Suprapubic skin (tissue), 4 donors: ENCODE measurements around the gene TWSG1. TPM values are rescaled to one million over a fixed set of nuclear protein-coding genes. Genes with fewer than 3 reads are reported as not detected.

Source experiments
- DNase-seq, 2 donors: peaks; one replicate each; pipeline ENCODE4 v3.0.0-alpha.2; 2019; ENCODE audit warnings: low spot score in 2 of 2
- H3K27ac ChIP-seq: fragments of 200-600 bp; sonication (generic); one replicate; pipeline ENCODE4 v1.5.1; 2019
- H3K27me3 ChIP-seq: fragments of 200-600 bp; sonication (generic); one replicate; pipeline ENCODE4 v1.5.1; 2019
- H3K36me3 ChIP-seq: fragments of 200-600 bp; sonication (generic); one replicate; pipeline ENCODE4 v1.5.1; 2019
- H3K4me1 ChIP-seq: fragments of 200-600 bp; sonication (generic); one replicate; pipeline ENCODE4 v1.5.1; 2019
- H3K4me3 ChIP-seq: fragments of 200-600 bp; sonication (generic); one replicate; pipeline ENCODE4 v1.5.1; 2019; ENCODE audit warnings: mild to moderate bottlenecking
- H3K9me3 ChIP-seq: fragments of 200-600 bp; sonication (generic); one replicate; pipeline ENCODE4 v1.5.1; 2019
- CTCF ChIP-seq, 2 donors: fragments of 200-600 bp in 1 of 2; fragments of 450-650 bp in 1 of 2; sonication (generic) in 1 of 2; IDR thresholded peaks; one replicate each; pipeline ENCODE4 v1.5.1; 2016 to 2019; ENCODE audit warnings: antibody characterized with exemption in 2 of 2, mild to moderate bottlenecking in 1 of 2, moderate library complexity in 1 of 2
- EP300 ChIP-seq: sonication (generic); formaldehyde crosslinking; IDR thresholded peaks from one replicate; pipeline ENCODE4 v1.6.1; 2017; ENCODE audit warnings: antibody characterized with exemption
- POLR2A ChIP-seq, 2 donors: fragments of 450-650 bp; IDR thresholded peaks; one replicate each; pipeline ENCODE4 v1.6.1; 2017; ENCODE audit warnings: antibody characterized with exemption in 2 of 2, mild to moderate bottlenecking in 2 of 2, moderate library complexity in 2 of 2
- POLR2AphosphoS5 ChIP-seq, 3 donors: sonication (generic); formaldehyde crosslinking; IDR thresholded peaks; one replicate each; pipeline ENCODE4 v1.6.1; 2017; ENCODE audit warnings: antibody characterized with exemption in 3 of 3
- WGBS: methylation state at CpG from one replicate; pipeline ENCODE4 v1.1.5; 2018; 5-methylcytosine and 5-hydroxymethylcytosine counted together
- total RNA-seq, 4 donors: library from RNA; depleted of rRNA; stranded (reverse); fragments of >200 nt; gene quantifications; one replicate each; pipeline ENCODE4 v1.1.0, GENCODE V29; 2016

Gene TWSG1
- total RNA-seq, 4 donors from 2014 or later, result 18.7 to 41.6 (median 26.1) TPM

- H3K4me3 ChIP-seq, result no peak overlapping the region
These were observed 15.2 kb upstream of the TWSG1 start for GRCh38 chr18:9319333-9319732.

DNA sequence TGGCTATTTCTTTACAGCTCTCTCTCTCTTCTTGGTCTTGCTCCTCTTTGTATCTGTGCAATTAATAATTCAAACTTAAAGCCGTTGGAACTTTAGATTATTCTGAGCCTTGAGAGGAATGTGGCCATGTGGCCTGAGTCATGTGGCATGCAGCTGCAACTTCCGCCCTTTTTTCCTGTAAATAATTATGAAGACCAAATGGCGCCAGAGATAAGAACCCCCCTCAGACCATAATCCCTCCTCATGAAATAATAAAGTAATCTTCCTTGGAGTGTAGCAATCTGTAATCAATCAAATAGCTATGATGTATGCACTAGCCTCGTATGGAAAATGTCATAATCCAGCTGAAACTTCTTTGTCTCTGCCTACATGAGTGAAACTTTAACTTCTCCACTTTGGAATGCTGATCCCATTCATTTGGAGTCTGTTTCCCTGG, 13.5 kb upstream of the TWSG1 start:
- Histone ChIP-seq H3K27me3 (no peaks in the 10 kb centered on the region), H3K4me3 (no peak overlapping the region), H3K27ac (no peak overlapping the region), H3K9me3 (no peaks in the 10 kb centered on the region), H3K4me1 (no peaks in the 10 kb centered on the region), H3K36me3 (no peaks in the 10 kb centered on the region)
- 35% methylated on average over 4 of the region's 4 CpGs for WGBS
- TF ChIP-seq POLR2A (IDR thresholded peaks at IDR 0.05) (no peak), CTCF (IDR thresholded peaks at IDR 0.05) (no peak), POLR2AphosphoS5 (IDR thresholded peaks at IDR 0.05) (no peak)
- DNase-seq, result no peak

More at GRCh38 chr18:9319333-9319732, 15.2 kb upstream of the TWSG1 start:
- H3K4me1 ChIP-seq, result no peaks in the 10 kb centered on the region
- no peak for DNase-seq
- H3K9me3 ChIP-seq, result no peaks in the 10 kb centered on the region
- no peak overlapping the region for H3K27ac ChIP-seq
- H3K27me3 ChIP-seq, result no peaks in the 10 kb centered on the region
- no peaks in the 10 kb centered on the region for H3K36me3 ChIP-seq
- TF ChIP-seq EP300 (no peak), POLR2A (IDR thresholded peaks at IDR 0.05) (no peak), CTCF (IDR thresholded peaks at IDR 0.05) (no peak), POLR2AphosphoS5 (IDR thresholded peaks at IDR 0.05) (no peak)
- 58% methylated on average over 1 of the region's 1 CpG for WGBS

GRCh38 chr18:9321736-9322135, 12.8 kb upstream of the TWSG1 start:
- no peaks in the 10 kb centered on the region for H3K4me1 ChIP-seq
- WGBS, result 40% methylated on average over 4 of the region's 4 CpGs
- no peaks in the 10 kb centered on the region for H3K27me3 ChIP-seq
- DNase-seq, result no peak
- H3K27ac ChIP-seq, result no peak overlapping the region
- H3K4me3 ChIP-seq, result no peak overlapping the region
- H3K36me3 ChIP-seq, result no peaks in the 10 kb centered on the region
- no peaks in the 10 kb centered on the region for H3K9me3 ChIP-seq
- no peak for TF ChIP-seq POLR2A (IDR thresholded peaks at IDR 0.05)
- TF ChIP-seq EP300, result no peak
- TF ChIP-seq POLR2AphosphoS5 (IDR thresholded peaks at IDR 0.05), result no peak
- TF ChIP-seq CTCF (IDR thresholded peaks at IDR 0.05), result no peak

GRCh38 chr18:9322744-9323143, 11.8 kb upstream of the TWSG1 start:
- TF ChIP-seq EP300 (no peak), POLR2A (IDR thresholded peaks at IDR 0.05) (no peak), CTCF (IDR thresholded peaks at IDR 0.05) (no peak), POLR2AphosphoS5 (IDR thresholded peaks at IDR 0.05) (no peak)
- 91% methylated on average over 2 of the region's 2 CpGs for WGBS
- no peak for DNase-seq
- no peaks in the 10 kb centered on the region for H3K4me1 ChIP-seq
- no peaks in the 10 kb centered on the region for H3K27me3 ChIP-seq
- no peak overlapping the region for H3K27ac ChIP-seq
- H3K36me3 ChIP-seq, result no peaks in the 10 kb centered on the region
- H3K4me3 ChIP-seq, result no peak overlapping the region
- no peaks in the 10 kb centered on the region for H3K9me3 ChIP-seq

GRCh38 chr18:9323750-9324445, 10.7 kb upstream of the TWSG1 start:
- no peak overlapping the region for H3K4me3 ChIP-seq
- DNase-seq, result no peak
- H3K27me3 ChIP-seq, result no peaks in the 10 kb centered on the region
- no peaks in the 10 kb centered on the region for H3K4me1 ChIP-seq
- H3K27ac ChIP-seq, result no peak overlapping the region
- H3K9me3 ChIP-seq, result no peaks in the 10 kb centered on the region
- H3K36me3 ChIP-seq, result no peaks in the 10 kb centered on the region
- 40% methylated on average over 3 of the region's 3 CpGs for WGBS
- no peak for TF ChIP-seq POLR2A (IDR thresholded peaks at IDR 0.05)
- TF ChIP-seq CTCF (IDR thresholded peaks at IDR 0.05), result no peak
- no peak for TF ChIP-seq POLR2AphosphoS5 (IDR thresholded peaks at IDR 0.05)
- TF ChIP-seq EP300, result no peak
